Kidney (tissue), 14 donors: ENCODE data around the gene SLC1A5. TPM values are rescaled to one million over a fixed set of nuclear protein-coding genes. Genes with fewer than 3 reads are reported as not detected.

ENCODE experiments used
- DNase-seq, 5 donors: peaks; one replicate each; pipeline ENCODE4 v3.0.0-alpha.2; 2013 to 2020
- FAIRE-seq: peaks from 2 replicates; lab custom pipeline; 2012; peaks lifted over from hg19 to GRCh38; lab: Jason Lieb, UNC
- H3K27ac ChIP-seq, 2 donors: one replicate each; pipeline ENCODE4 v1.7.0; 2013; ENCODE audit warnings: low read depth in 2 of 2, low read length in 2 of 2, inconsistent platforms in 1 of 2
- H3K27me3 ChIP-seq: one replicate; pipeline ENCODE4 v1.7.1; 2013; ENCODE audit warnings: low read length, inconsistent platforms; ENCODE audit not compliant: control insufficient read depth, insufficient read depth
- H3K36me3 ChIP-seq, 3 donors: one replicate each; pipeline versions ENCODE4 v1.7.0 to v1.7.1; 2013; ENCODE audit warnings: low read length in 3 of 3, control low read depth in 1 of 3, inconsistent platforms in 1 of 3; ENCODE audit not compliant: insufficient read depth in 3 of 3, control insufficient read depth in 2 of 3
- H3K4me1 ChIP-seq, 3 donors: one replicate each; pipeline versions ENCODE4 v1.7.0 to v1.7.1; 2013; ENCODE audit warnings: low read length in 3 of 3, inconsistent platforms in 1 of 3, low read depth in 1 of 3; ENCODE audit not compliant: control insufficient read depth in 2 of 3, insufficient read depth in 2 of 3
- H3K4me3 ChIP-seq, 3 donors: one replicate each; pipeline versions ENCODE4 v1.7.0 to v1.8.1; 2013; ENCODE audit warnings: low read length in 3 of 3, control low read depth in 1 of 3, inconsistent platforms in 1 of 3
- H3K9ac ChIP-seq, 3 donors: one replicate each; pipeline versions ENCODE4 v1.7.0 to v1.7.1; 2013; ENCODE audit warnings: low read length in 3 of 3, control low read depth in 1 of 3, inconsistent platforms in 1 of 3
- H3K9me3 ChIP-seq, 3 donors: one replicate each; pipeline versions ENCODE4 v1.7.0 to v1.7.1; 2013; ENCODE audit warnings: low read length in 3 of 3, control low read depth in 1 of 3, inconsistent platforms in 1 of 3; ENCODE audit not compliant: control insufficient read depth in 2 of 3, insufficient read depth in 1 of 3
- intact Hi-C: fragments of 100-400 bp; cut with DNase I; formaldehyde crosslinking; loops from one replicate; pipeline ENCODE4 v1.11.1; 2022
- polyA plus RNA-seq: library from polyadenylated mRNA; stranded (reverse); fragments of 350-450 nt; fragmentation: Illumina TruSeq; extraction: RNeasy Lipid Tissue Mini Kit (QIAGEN cat#74804); gene quantifications from one replicate; pipeline ENCODE4 v1.2.3, GENCODE V29; 2014; ENCODE audit warnings: low read depth, low replicate concordance; ENCODE audit not compliant: insufficient read depth
- total RNA-seq: library from RNA; stranded (reverse); fragmentation: NEBNext Ultra II Directional; extraction: Animal tissue kit (Norgen Biotek cat#: 25700); gene quantifications from one replicate; pipeline ENCODE4 v1.2.1, GENCODE V29; 2021
- TF ChIP-seq, protein P1 (sequence below): IDR thresholded peaks from 3 replicates; pipeline ENCODE4 v1.5.1; 2012; ENCODE audit warnings: mild to moderate bottlenecking, moderate library complexity, borderline replicate concordance; ENCODE audit not compliant: insufficient read depth; ENCODE audit errors: extremely low read depth
- donor health status: control.
- donor health status: control.
- donor health status: control.
- donor health status: control.
- donor health status: control.
- donor health status: DM: yes; HTN: yes; CAD: no.
- donor health status: Normal renal cell carcinoma (clear cell type).

Gene SLC1A5
- total and polyA plus RNA-seq, 2 donors from 2014 or later: 42.1 to 93.9 TPM

DNA sequence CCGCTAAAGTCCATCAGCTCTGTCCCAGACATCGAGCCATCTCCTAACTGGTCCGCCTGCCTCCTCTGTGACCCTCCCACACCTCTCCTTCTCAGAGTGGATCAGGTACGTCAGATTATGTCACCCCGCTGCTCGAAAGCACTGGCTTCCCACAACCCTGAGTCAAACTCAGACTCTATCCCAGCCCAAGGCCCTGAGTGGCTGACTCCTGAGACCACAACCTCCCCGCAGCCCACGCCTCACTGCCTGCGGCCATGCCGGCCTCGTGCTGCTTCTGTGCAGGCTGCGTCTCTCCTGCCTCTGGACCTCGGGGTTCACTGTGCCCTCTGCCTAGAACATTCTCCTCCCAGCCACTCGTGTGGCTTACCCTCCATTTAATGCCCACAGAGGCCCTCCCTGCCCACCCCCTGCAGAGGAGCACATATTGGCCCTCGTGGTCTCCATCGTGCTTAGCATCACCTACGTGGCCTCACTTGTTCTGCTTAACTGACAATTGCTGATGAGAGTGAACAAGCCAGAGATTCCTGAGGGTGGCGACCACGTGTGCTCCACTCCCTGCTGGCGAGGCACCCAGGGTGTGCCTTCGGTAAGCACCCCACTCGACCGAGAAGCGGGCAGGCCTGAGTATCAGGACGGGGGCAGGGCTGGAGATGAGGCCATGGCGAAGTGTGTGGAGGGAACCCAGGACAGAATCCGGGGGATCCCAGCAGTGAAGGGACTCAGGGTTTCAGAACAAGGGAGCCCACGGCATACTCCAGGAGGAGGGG is 56.0 kb downstream of the SLC1A5 start:
- H3K4me3 ChIP-seq: no peak overlapping the region
- H3K27ac ChIP-seq: no peak overlapping the region
- H3K27me3 ChIP-seq: no peaks in the 10 kb centered on the region
- H3K9me3 ChIP-seq: no peaks in the 10 kb centered on the region
- H3K4me1 ChIP-seq: peaks cover 0 to 13% (median 0%) of the 10 kb centered on the region in 3 donors
- FAIRE-seq: no peak
- no peak for DNase-seq
- no peak overlapping the region for H3K9ac ChIP-seq
- TF ChIP-seq, protein P1, sequence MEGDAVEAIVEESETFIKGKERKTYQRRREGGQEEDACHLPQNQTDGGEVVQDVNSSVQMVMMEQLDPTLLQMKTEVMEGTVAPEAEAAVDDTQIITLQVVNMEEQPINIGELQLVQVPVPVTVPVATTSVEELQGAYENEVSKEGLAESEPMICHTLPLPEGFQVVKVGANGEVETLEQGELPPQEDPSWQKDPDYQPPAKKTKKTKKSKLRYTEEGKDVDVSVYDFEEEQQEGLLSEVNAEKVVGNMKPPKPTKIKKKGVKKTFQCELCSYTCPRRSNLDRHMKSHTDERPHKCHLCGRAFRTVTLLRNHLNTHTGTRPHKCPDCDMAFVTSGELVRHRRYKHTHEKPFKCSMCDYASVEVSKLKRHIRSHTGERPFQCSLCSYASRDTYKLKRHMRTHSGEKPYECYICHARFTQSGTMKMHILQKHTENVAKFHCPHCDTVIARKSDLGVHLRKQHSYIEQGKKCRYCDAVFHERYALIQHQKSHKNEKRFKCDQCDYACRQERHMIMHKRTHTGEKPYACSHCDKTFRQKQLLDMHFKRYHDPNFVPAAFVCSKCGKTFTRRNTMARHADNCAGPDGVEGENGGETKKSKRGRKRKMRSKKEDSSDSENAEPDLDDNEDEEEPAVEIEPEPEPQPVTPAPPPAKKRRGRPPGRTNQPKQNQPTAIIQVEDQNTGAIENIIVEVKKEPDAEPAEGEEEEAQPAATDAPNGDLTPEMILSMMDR: no peak
- intact Hi-C loops: no loop called here
- peaks cover 0 to 42% (median 32%) of the 10 kb centered on the region in 3 donors for H3K36me3 ChIP-seq

DNA sequence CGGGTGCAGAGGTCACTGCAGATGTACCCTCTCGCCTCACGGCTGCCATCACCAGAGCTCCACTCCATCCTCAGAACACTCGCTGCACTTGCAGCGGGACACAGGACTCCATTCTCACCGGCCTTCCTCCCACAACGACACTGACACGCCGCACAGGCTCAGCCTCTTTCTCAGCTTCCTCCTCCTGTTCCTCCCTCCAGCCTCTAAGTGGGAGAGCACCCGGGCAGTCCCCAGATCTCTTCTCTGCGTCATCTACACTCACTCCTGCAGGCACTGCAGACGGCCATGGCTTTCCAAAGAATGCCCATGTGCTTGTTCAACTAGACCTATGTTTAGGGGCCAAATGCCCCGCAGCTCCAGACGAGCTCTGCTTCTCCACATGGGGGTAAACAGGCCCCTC is 56.8 kb downstream of the SLC1A5 start:
- DNase-seq (no peak), FAIRE-seq (no peak)
- intact Hi-C loops: no loop called here
- H3K36me3 ChIP-seq: peaks cover 0 to 46% (median 33%) of the 10 kb centered on the region in 3 donors
- TF ChIP-seq, protein P1: no peak
- H3K9me3 ChIP-seq: no peaks in the 10 kb centered on the region
- H3K27me3 ChIP-seq: no peaks in the 10 kb centered on the region
- no peak overlapping the region for H3K4me3 ChIP-seq
- no peak overlapping the region for H3K27ac ChIP-seq
- peaks cover 0 to 11% (median 0%) of the 10 kb centered on the region in 3 donors for H3K4me1 ChIP-seq
- H3K9ac ChIP-seq: no peak overlapping the region

DNA sequence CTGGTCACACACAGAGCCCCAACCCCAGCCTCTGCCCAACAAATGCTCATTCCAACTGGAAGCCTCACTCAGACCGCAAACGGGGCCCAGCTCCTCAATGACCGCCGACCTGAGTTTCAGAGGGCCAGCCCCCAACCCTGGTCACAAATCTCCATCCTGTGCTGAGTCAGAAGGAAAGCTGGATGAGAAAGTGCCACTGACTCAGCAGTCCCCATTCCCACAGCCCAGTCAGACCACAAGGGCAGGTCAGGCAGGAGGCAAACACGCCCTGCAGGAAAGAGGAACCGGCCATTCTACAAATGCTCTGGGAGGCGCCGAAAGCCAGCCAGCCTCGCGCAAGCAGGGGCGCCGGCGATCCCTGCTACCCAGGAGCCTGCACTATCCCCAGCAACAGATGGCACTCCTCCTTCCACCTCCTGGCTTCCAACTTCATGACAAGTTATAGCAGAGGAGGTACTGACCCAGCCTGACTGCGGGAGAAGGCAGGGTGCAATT is 57.3 kb downstream of the SLC1A5 start:
- DNase-seq (no peak), FAIRE-seq (no peak)
- intact Hi-C loops: no loop called here
- H3K4me1 ChIP-seq: peaks cover 0 to 10% (median 0%) of the 10 kb centered on the region in 3 donors
- no peaks in the 10 kb centered on the region for H3K9me3 ChIP-seq
- H3K9ac ChIP-seq: no peak overlapping the region
- TF ChIP-seq, protein P1: no peak
- H3K4me3 ChIP-seq: no peak overlapping the region
- H3K27ac ChIP-seq: no peak overlapping the region
- H3K36me3 ChIP-seq: peaks cover 0 to 46% (median 33%) of the 10 kb centered on the region in 3 donors
- no peaks in the 10 kb centered on the region for H3K27me3 ChIP-seq
